Nephron progenitor cell (in vitro differentiated cells): ENCODE data around the gene FDX1.

Experiments
- DNase-seq: peaks from one replicate; pipeline ENCODE4 v3.0.0; 2021
- H3K27ac Mint-ChIP-seq: 2 replicates; pipeline ENCODE4 v1.8.0; 2021; ENCODE audit warnings: mild to moderate bottlenecking, moderate library complexity, mixed read lengths
- H3K27me3 Mint-ChIP-seq: 2 replicates; pipeline ENCODE4 v1.8.0; 2021; ENCODE audit warnings: mild to moderate bottlenecking, low read depth, mixed read lengths; ENCODE audit not compliant: poor library complexity
- H3K36me3 Mint-ChIP-seq: 2 replicates; pipeline ENCODE4 v1.8.0; 2021; ENCODE audit warnings: low read depth, mixed read lengths
- H3K4me1 Mint-ChIP-seq: 2 replicates; pipeline ENCODE4 v1.8.0; 2021; ENCODE audit warnings: mixed read lengths
- H3K4me3 Mint-ChIP-seq: 2 replicates; pipeline ENCODE4 v1.8.0; 2021; ENCODE audit warnings: mild to moderate bottlenecking, moderate library complexity, mixed read lengths
- H3K9me3 Mint-ChIP-seq: 2 replicates; pipeline ENCODE4 v1.8.0; 2021; ENCODE audit warnings: mild to moderate bottlenecking, moderate library complexity, mixed read lengths
- TF ChIP-seq, protein P1 (sequence below): fragments of 200-600 bp; sonication (generic); IDR thresholded peaks from 2 replicates; pipeline ENCODE4 v1.5.0; 2021; ENCODE audit warnings: antibody characterized with exemption

FDX1 gene

DNA sequence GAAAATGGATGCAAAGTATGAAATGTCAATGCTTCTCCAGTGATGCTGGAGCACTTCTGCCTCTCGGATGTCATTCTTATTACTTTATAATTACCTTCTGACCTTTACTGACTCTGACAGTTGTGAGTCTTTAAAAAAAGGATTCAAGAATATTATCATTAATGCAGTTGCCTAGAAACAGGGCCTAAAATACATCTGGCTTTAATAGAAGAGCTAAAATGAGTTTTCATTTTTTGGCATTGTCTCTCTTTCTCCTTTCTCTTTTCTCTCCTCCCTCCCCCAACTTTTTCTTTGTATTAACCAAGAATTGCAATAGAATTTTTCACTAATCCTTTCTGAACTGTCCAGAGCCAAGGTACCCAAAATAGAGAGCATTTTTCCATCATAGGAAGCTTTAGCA is 45.9 kb downstream of the FDX1 start:
- Mint-ChIP-seq H3K4me3 (no peak overlapping the region), H3K9me3 (peaks cover 4% of the 10 kb centered on the region), H3K36me3 (no peaks in the 10 kb centered on the region), H3K4me1 (no peaks in the 10 kb centered on the region), H3K27me3 (no peaks in the 10 kb centered on the region), H3K27ac (no peak overlapping the region)
- no peak for DNase-seq
- TF ChIP-seq, protein P1, sequence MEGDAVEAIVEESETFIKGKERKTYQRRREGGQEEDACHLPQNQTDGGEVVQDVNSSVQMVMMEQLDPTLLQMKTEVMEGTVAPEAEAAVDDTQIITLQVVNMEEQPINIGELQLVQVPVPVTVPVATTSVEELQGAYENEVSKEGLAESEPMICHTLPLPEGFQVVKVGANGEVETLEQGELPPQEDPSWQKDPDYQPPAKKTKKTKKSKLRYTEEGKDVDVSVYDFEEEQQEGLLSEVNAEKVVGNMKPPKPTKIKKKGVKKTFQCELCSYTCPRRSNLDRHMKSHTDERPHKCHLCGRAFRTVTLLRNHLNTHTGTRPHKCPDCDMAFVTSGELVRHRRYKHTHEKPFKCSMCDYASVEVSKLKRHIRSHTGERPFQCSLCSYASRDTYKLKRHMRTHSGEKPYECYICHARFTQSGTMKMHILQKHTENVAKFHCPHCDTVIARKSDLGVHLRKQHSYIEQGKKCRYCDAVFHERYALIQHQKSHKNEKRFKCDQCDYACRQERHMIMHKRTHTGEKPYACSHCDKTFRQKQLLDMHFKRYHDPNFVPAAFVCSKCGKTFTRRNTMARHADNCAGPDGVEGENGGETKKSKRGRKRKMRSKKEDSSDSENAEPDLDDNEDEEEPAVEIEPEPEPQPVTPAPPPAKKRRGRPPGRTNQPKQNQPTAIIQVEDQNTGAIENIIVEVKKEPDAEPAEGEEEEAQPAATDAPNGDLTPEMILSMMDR, result no peak

DNA sequence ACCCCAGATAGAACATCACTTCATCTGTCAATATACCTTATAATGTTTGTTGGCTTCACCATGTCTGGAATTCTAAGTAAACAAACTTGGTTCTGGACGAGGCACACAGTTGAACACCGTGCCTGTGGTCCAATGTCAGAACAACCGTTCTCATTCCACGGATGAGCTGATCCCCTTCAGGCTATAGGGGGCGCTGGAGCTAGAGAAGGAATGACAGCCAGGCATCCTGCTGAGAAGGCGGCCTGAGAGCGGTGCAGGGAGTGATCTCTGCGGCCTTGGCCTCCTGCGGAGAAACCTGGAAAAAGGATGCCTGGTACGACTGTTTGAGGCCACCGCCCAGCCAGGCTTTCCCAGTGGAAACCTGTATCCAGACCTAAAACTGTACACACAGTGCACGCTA is 48.7 kb downstream of the FDX1 start:
- Mint-ChIP-seq H3K27me3 (no peaks in the 10 kb centered on the region), H3K4me1 (no peaks in the 10 kb centered on the region), H3K9me3 (peaks cover 10% of the 10 kb centered on the region), H3K4me3 (no peak overlapping the region), H3K36me3 (no peaks in the 10 kb centered on the region), H3K27ac (no peak overlapping the region)
- peak; percentile 48 for DNase-seq
- TF ChIP-seq, protein P1, result peak; percentile 41

DNA sequence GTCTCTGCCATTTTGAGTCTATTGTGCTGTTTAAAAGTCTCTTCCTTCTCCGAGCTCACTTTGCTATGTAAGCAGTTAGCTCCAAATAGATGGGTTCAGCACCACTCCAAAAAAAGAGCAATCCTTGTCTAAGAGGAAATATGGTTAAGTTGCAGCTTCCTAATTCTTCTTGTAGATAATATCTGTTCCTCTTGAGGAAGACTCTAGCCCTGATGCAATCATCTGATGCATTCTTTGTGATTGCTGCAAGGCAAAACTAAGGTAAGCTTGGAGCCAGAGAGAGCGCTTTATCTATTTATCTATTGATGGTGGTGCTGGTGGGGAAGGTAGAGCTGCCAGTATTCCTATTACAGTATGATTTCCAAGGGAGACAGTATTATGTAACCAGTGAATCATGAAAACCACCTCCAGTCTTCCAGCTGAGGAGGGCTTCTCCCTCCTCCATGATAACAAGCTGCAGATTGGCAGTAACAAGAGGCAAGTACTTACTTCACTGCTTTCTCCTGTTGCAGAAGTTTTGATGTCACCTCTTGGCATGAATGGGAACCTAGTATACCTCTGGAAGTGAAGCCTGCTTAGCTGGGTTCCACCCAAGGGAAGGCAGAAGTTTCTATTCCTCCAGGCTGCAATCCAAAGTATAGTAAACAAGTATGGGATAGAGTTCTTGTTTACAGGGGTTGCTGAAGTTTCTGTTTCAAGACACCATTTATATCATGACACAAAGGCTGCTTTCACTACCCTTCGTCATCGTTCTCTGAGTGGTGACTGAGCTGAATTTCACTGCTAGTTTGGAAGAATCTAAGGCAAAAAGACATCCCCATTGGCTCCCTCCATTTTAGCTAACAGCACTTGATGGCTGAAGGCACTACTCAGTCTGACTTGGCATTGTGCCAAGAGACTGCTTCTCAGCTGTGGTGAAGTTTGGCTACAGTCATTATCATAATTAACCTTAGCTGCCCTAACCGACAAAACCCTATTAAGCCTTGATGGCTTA is 49.7 kb downstream of the FDX1 start:
- no peak for DNase-seq
- Mint-ChIP-seq H3K4me1 (no peaks in the 10 kb centered on the region), H3K4me3 (no peak overlapping the region), H3K27me3 (no peaks in the 10 kb centered on the region), H3K36me3 (no peaks in the 10 kb centered on the region), H3K27ac (no peak overlapping the region), H3K9me3 (peaks cover 10% of the 10 kb centered on the region)
- TF ChIP-seq, protein P1, result no peak

DNA sequence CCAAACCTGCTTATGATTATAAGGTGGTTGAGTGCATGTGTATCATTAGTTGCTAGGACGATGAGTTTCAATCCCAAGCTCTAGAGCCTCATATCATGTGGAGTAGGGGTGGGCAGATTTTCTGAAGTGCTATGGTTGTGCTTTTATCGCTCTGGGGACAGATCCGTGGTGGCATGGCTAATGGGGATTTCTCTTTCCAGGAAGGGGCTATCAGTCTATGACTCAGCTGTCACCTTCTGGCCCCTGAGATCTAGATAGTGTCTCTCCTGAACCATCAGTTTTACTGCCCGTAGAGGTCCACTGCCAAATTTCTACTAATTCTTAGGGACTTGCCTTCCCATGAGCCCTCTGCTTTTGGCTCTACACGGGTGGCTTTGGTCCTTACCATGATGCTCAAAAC is 51.8 kb downstream of the FDX1 start:
- TF ChIP-seq, protein P1, result no peak
- H3K4me3 Mint-ChIP-seq, result no peak overlapping the region
- H3K4me1 Mint-ChIP-seq, result no peaks in the 10 kb centered on the region
- no peak for DNase-seq
- H3K27me3 Mint-ChIP-seq, result no peaks in the 10 kb centered on the region
- no peaks in the 10 kb centered on the region for H3K36me3 Mint-ChIP-seq
- no peak overlapping the region for H3K27ac Mint-ChIP-seq
- peaks cover 10% of the 10 kb centered on the region for H3K9me3 Mint-ChIP-seq

DNA sequence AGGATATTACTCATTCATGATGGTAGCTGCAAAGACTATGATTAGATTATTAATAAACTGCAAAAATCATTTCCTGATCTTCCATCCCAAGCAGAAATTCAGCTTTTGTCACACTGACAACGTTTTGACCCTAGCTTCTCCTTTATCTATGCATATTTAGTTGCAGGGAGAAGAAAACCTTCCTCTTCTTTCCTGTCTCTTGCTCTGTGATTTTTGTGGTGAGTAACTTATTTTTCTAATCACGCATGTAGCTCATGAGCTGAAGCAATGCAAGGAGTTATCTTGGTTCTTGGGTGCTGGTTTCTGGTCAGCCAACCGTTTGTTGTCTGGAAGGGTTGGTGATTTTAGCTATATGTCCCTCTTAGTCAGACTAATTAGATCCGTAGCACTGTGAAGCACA is 56.4 kb downstream of the FDX1 start:
- H3K27me3 Mint-ChIP-seq, result peaks cover 3% of the 10 kb centered on the region

More for the DNA sequence above, 56.4 kb downstream of the FDX1 start:
- Mint-ChIP-seq H3K9me3 (peaks cover 5% of the 10 kb centered on the region), H3K36me3 (no peaks in the 10 kb centered on the region), H3K27ac (no peak overlapping the region), H3K4me1 (no peaks in the 10 kb centered on the region), H3K4me3 (no peak overlapping the region)
- TF ChIP-seq, protein P1, result no peak
- no peak for DNase-seq
